Measurements from ENCODE around the gene TMEM170B. TPM values are rescaled to one million over a fixed set of nuclear protein-coding genes. Genes with fewer than 3 reads are reported as not detected.

The TMEM170B gene
- polyA plus RNA-seq, 3 donors, result 11.7 to 33.4 (median 19.7) TPM

DNA sequence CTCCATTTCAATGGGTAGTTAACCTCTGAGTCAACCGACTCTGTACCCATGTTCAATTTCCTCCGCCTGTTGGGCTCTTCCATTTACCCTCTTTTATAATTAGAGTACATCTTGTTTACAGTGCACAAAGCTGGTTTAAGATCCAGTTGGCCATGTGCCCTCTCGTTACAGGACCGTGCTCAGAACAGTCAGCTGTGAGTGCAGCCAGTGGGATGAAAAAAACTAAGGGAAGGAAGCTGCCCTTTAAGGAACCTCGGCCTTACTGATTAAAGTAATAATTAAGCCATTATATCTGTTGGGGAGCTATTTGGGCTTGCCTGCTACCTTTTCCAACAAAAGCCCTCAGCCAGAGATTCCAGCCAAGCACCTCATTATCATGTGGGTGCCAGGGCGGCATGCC lies 68.8 kb downstream of the TMEM170B start:
- Histone ChIP-seq H3K79me2 (ENCODE audit: insufficient read depth, low read length) (no peaks in the 10 kb centered on the region), H3K4me3 (replicated peaks in 1 of 3; ENCODE audit: low read depth in 2 of 3, low read length in 3 of 3) (no peak overlapping the region), H3K27me3 (ENCODE audit: control insufficient read depth in 2 of 2, insufficient read depth in 2 of 2, low read length in 2 of 2) (no peaks in the 10 kb centered on the region), H3K9ac (ENCODE audit: insufficient read depth, low read length, poor library complexity, severe bottlenecking) (no peak overlapping the region), H2AFZ (ENCODE audit: insufficient read depth, low read depth, low read length, poor library complexity, severe bottlenecking) (no peak overlapping the region), H3K4me2 (replicated peaks; ENCODE audit: extremely low read depth, low read length, poor library complexity, severe bottlenecking) (no peak overlapping the region), H3K4me1 (ENCODE audit: control insufficient read depth in 1 of 2, insufficient read depth in 2 of 2, low read length in 2 of 2) (peaks cover 13 to 17% of the 10 kb centered on the region in 2 donors), H3K9me3 (replicated peaks in 1 of 2; ENCODE audit: control insufficient read depth in 1 of 2, insufficient read depth in 1 of 2, low read length in 2 of 2) (no peaks in the 10 kb centered on the region), H3K27ac (ENCODE audit: low read depth in 1 of 2, low read length in 2 of 2) (no peak overlapping the region), H4K20me1 (ENCODE audit: insufficient read depth, low read length) (no peaks in the 10 kb centered on the region), H3K36me3 (replicated peaks in 1 of 2; ENCODE audit: control insufficient read depth in 1 of 2, insufficient read depth in 2 of 2, low read length in 2 of 2) (no peaks in the 10 kb centered on the region)
- Mint-ChIP-seq H3K9me3 (peaks cover 0 to 2% (median 0%) of the 10 kb centered on the region in 7 donors), H3K27ac (no peak overlapping the region), H3K36me3 (no peaks in the 10 kb centered on the region), H3K4me3 (no peak overlapping the region), H3K27me3 (ENCODE audit: low read depth in 3 of 3) (peaks cover 0 to 2% (median 0%) of the 10 kb centered on the region in 3 donors), H3K4me1 (peaks cover 25% of the 10 kb centered on the region)
- TF ChIP-seq, protein P1, sequence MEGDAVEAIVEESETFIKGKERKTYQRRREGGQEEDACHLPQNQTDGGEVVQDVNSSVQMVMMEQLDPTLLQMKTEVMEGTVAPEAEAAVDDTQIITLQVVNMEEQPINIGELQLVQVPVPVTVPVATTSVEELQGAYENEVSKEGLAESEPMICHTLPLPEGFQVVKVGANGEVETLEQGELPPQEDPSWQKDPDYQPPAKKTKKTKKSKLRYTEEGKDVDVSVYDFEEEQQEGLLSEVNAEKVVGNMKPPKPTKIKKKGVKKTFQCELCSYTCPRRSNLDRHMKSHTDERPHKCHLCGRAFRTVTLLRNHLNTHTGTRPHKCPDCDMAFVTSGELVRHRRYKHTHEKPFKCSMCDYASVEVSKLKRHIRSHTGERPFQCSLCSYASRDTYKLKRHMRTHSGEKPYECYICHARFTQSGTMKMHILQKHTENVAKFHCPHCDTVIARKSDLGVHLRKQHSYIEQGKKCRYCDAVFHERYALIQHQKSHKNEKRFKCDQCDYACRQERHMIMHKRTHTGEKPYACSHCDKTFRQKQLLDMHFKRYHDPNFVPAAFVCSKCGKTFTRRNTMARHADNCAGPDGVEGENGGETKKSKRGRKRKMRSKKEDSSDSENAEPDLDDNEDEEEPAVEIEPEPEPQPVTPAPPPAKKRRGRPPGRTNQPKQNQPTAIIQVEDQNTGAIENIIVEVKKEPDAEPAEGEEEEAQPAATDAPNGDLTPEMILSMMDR (IDR thresholded peaks at IDR 0.05), result no peak
- intact Hi-C loops (cut with micrococcal nuclease), result no loop called here
- no peak for DNase-seq
- 100% methylated on average over 1 of the region's 6 CpGs for WGBS (ENCODE audit: insufficient coverage)

DNA sequence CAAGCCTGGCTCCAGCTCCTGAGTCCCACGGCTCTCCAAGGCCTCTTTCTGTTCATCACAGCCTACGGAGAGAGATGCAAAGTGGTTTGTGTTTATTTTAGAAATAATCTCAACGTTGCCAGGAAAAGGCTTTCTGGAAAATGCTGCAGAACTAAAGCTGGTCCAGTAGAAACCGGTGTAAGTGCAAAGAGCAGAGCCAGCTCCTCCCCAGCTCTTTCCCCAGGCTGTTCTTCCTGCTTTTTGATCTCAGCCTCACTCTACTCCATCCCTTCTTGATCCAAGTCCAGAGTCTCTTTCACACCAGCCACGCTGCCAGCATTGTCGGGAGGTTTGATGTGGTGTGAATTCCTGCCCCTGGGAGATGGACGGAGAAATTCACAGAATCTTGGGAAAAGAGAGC lies 69.8 kb downstream of the TMEM170B start:
- H3K36me3 Mint-ChIP-seq, result no peaks in the 10 kb centered on the region
- WGBS (ENCODE audit: insufficient coverage), result 100% methylated on average over 3 of the region's 7 CpGs
- H3K4me1 ChIP-seq (ENCODE audit: control insufficient read depth in 1 of 2, insufficient read depth in 2 of 2, low read length in 2 of 2), result peaks cover 13 to 17% of the 10 kb centered on the region in 2 donors
- H3K27me3 ChIP-seq (ENCODE audit: control insufficient read depth in 2 of 2, insufficient read depth in 2 of 2, low read length in 2 of 2), result no peaks in the 10 kb centered on the region
- H3K4me3 ChIP-seq (replicated peaks in 1 of 3; ENCODE audit: low read depth in 2 of 3, low read length in 3 of 3), result no peak overlapping the region
- no peak overlapping the region for H3K27ac Mint-ChIP-seq
- H3K27ac ChIP-seq (ENCODE audit: low read depth in 1 of 2, low read length in 2 of 2), result no peak overlapping the region
- no peak overlapping the region for H3K4me2 ChIP-seq (replicated peaks; ENCODE audit: extremely low read depth, low read length, poor library complexity, severe bottlenecking)
- TF ChIP-seq, protein P1 (IDR thresholded peaks at IDR 0.05), result no peak
- no peak for DNase-seq
- no peaks in the 10 kb centered on the region for H4K20me1 ChIP-seq (ENCODE audit: insufficient read depth, low read length)
- no peaks in the 10 kb centered on the region for H3K9me3 ChIP-seq (replicated peaks in 1 of 2; ENCODE audit: control insufficient read depth in 1 of 2, insufficient read depth in 1 of 2, low read length in 2 of 2)
- H3K4me1 Mint-ChIP-seq, result peaks cover 25% of the 10 kb centered on the region
- H3K9ac ChIP-seq (ENCODE audit: insufficient read depth, low read length, poor library complexity, severe bottlenecking), result no peak overlapping the region
- no peaks in the 10 kb centered on the region for H3K79me2 ChIP-seq (ENCODE audit: insufficient read depth, low read length)
- intact Hi-C loops (cut with micrococcal nuclease), result no loop called here
- H3K27me3 Mint-ChIP-seq (ENCODE audit: low read depth in 3 of 3), result peaks cover 0 to 2% (median 0%) of the 10 kb centered on the region in 3 donors
- no peak overlapping the region for H2AFZ ChIP-seq (ENCODE audit: insufficient read depth, low read depth, low read length, poor library complexity, severe bottlenecking)
- peaks cover 0 to 2% (median 0%) of the 10 kb centered on the region in 7 donors for H3K9me3 Mint-ChIP-seq
- H3K4me3 Mint-ChIP-seq, result no peak overlapping the region
- no peaks in the 10 kb centered on the region for H3K36me3 ChIP-seq (replicated peaks in 1 of 2; ENCODE audit: control insufficient read depth in 1 of 2, insufficient read depth in 2 of 2, low read length in 2 of 2)
